Cardiac fibroblast (primary cell): ENCODE measurements around the gene GNG3.
"Not testable (repeated sequence)": the region's sequence is repeated elsewhere in the genome, so short reads cannot be mapped to it uniquely, and the experiment has no call there.

ENCODE experiments used
- DNase-seq, 2 donors: peaks; one replicate each; pipeline versions ENCODE4 v3.0.0 to v3.0.0-alpha.2; 2010; ENCODE audit warnings: low read depth in 2 of 2
- H3K4me3 ChIP-seq, 2 donors: replicated peaks in 1 of 2; 1 replicate in 1 of 2; 2 replicates in 1 of 2; pipeline ENCODE4 v1.5.1; 2011; ENCODE audit warnings: low read depth in 2 of 2, low read length in 2 of 2, mild to moderate bottlenecking in 2 of 2, moderate library complexity in 1 of 2
- TF ChIP-seq, protein P1 (sequence below): IDR thresholded peaks from one replicate; pipeline ENCODE4 v1.5.1; 2011; ENCODE audit warnings: low read depth, mild to moderate bottlenecking, low read length, inconsistent platforms

GNG3 gene

DNA sequence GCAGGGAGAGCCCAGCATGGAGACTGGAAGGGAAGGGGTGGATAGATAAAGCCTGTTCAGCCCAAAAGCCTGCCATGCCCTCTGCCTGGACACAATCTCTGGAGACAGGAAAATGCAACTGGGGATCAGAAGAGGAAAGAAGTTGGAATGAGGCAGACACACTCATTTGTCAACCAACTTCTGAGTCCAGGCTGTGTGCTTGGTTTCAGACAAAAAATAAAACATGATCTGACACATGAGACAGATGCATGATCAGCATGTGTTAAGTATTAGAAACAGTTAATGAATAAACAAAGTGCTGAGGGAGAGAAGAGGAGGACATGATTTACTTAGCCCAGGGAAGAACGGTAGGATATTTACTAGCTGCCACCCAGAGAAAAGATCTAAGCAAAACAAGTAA, 19.0 kb upstream of the GNG3 start:
- TF ChIP-seq, protein P1, sequence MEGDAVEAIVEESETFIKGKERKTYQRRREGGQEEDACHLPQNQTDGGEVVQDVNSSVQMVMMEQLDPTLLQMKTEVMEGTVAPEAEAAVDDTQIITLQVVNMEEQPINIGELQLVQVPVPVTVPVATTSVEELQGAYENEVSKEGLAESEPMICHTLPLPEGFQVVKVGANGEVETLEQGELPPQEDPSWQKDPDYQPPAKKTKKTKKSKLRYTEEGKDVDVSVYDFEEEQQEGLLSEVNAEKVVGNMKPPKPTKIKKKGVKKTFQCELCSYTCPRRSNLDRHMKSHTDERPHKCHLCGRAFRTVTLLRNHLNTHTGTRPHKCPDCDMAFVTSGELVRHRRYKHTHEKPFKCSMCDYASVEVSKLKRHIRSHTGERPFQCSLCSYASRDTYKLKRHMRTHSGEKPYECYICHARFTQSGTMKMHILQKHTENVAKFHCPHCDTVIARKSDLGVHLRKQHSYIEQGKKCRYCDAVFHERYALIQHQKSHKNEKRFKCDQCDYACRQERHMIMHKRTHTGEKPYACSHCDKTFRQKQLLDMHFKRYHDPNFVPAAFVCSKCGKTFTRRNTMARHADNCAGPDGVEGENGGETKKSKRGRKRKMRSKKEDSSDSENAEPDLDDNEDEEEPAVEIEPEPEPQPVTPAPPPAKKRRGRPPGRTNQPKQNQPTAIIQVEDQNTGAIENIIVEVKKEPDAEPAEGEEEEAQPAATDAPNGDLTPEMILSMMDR, result no peak
- no peak for DNase-seq
- no peak overlapping the region for H3K4me3 ChIP-seq

DNA sequence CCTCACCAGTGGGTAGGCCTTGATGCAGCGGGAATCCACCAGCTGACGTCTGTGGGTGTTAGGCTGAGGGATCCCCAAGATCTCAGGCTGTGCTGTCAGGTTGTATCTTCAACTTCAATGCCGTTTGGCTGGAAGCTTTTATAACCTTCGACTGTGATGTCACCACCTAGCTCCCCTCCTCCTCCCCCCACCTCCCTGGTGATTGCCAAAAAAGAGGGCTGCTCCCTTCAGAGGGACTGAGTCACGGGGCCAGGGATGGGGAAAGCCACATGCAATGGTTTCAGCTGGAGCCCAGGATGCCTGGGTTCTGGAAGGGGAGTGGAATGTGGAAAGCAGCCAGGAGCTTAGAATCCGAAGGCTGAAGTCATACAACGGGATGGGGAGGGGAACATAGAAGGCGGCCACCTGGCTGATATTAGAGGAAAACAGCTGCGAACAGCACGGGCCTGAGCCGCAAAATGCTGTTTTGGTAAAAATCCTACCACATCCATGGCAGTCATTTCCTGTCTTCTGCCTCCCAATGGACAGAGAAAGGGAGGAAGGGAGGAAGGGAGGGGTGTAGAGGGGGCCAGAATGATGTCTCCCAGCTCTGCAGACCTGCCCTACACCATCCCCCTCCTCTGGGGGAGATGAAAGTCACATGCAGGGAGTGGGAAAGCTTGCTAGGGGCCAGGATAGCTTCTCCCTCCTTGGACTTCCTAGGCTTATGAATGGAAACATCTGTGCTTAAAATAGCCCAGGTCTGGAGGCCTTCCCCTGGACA, 17.9 kb upstream of the GNG3 start, which contains the start of gene LRRN4CL:
LRRN4CL (minus strand) TSS at position 110 of the 763 bp plus-strand sequence. CDS start 1,022 bp downstream, outside the sequence.
- no peak within 1 kb of the TSS for H3K4me3 ChIP-seq
- TF ChIP-seq, protein P1, result no peak
- DNase-seq, result peak; percentile 85 to 94

DNA sequence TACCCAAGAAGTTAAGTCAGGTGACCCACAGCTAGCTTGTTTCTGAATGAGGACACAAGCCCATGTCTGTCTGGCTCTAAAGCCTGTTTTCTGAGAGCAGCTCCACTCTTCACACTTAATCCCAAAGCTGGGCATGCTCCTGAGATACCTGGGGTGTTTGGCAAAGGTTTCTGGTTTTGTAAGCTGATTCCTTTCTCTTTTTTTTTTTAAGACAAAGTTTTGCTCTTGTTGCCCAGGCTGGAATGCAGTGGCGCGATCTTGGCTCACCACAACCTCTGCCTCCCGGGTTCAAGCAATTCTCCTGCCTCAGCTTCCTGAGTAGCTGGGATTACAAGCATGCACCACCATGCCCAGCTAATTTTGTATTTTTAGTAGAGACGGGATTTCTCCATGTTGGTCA, 13.9 kb upstream of the GNG3 start:
- not testable (repeated sequence) for DNase-seq, H3K4me3 ChIP-seq

DNA sequence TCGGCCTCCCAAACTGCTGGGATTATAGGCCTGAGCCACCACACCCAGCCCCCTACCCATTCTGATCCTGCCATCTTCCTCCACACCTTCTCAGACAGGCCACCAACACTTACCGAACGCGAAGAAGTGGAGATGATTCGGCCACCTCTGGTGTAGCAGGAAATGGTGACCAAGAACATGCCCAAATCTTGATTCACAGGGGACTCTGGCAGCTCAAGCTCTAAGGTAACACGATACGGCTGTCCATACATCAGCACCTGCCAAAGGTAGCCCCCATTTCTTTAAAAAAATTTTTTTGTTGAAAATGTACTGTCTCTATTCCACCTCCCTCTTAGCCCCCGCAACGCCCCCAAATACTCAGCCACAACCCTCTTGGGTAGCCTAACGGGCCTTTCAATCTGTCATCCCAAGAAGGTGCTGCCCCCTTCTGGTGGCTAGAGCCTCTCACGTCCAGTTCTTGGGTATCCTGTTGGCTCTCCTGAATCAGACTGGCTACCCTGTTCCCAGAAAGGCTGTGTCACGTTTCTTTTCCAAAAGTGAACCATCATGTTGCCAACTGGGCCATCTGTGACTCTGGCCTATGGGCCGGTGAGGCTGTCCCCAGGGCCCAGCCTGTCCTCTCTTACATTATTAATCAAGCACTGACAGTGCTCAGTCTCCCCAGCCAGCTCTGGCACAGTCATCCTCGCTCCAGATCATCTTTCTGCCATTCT, 12.9 kb upstream of the GNG3 start:
- TF ChIP-seq, protein P1, result peak; percentile 87
- no peak overlapping the region for H3K4me3 ChIP-seq
- DNase-seq, result peak; percentile 91

DNA sequence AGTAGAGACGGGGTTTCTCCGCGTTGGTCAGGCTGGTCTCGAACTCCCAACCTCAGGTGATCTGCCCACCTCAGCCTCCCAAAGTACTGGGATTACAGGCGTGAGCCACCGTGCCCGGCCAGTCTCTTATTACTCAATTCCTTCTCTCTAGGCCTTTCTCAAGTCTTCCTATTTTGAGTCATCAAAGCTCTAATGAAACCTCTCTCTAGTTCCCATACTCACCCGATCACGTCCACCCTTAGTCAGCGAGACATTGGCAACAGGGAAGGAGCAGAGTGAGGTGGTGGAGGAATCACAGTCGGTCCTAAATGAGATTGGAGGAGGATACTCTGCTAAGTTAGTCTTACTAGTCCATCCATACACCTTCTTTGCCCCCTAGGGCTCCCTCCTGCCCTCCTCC, 5.2 kb upstream of the GNG3 start:
- H3K4me3 ChIP-seq, result no peak overlapping the region
- DNase-seq, result no peak
- TF ChIP-seq, protein P1, result no peak

DNA sequence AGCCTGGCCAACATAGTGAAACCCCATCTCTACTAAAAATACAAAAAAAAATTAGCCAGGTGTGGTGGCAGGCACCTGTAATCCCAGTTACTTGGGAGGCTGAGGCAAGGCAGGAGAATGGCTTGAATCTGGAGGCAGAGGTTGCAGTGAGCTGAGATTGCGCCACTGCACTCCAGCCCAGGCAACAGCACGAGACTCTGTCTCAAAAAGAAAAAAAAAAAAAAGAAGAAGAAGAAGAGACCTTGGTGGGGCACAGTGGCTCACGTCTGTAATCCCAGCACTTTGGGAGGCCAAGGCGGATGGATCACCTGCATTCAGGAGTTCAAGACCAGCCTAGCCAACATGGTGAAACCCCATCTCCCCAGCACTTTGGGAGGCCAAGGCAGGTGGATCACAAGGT, 3.6 kb upstream of the GNG3 start:
- not testable (repeated sequence) for H3K4me3 ChIP-seq, DNase-seq

DNA sequence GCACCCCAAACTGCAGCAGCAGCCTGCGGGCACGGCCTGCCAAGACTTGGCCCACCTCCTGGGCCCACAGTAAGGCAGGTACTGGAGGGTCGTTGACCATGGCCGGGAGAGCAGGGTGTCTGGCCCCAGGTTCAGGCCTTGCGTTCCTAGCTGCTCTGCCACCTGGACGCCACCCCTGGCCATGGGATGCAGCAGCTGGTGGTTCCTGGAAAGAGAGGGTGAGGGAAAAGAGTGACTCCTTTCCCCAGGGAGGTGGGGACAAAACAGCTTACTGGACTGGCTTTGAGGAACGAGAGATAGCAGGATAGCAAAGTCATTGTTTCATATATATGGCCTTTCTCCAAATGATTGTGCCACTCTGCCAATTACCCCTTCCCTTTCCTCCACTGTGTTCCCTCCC, 2.1 kb upstream of the GNG3 start:
- peak overlapping the region; percentile 62 to 71 for H3K4me3 ChIP-seq
- TF ChIP-seq, protein P1, result no peak
- DNase-seq, result peak in 1 of 2 donors; percentile 33
